KG1 (cell line): ENCODE data around the gene OBP2B.
"Not testable (repeated sequence)": the region's sequence is repeated elsewhere in the genome, so short reads cannot be mapped to it uniquely, and the experiment has no call there.

Experiments
- DNase-seq: peaks from one replicate; lab custom pipeline; 2025; lab: John Stamatoyannopoulos, UW

OBP2B gene

GRCh38 chr9:133238272-133238850, 29.3 kb upstream of the OBP2B start:
- DNase-seq = no peak

- DNase-seq = no peak
These were observed 28.1 kb upstream of the OBP2B start for GRCh38 chr9:133237035-133237731.

DNA sequence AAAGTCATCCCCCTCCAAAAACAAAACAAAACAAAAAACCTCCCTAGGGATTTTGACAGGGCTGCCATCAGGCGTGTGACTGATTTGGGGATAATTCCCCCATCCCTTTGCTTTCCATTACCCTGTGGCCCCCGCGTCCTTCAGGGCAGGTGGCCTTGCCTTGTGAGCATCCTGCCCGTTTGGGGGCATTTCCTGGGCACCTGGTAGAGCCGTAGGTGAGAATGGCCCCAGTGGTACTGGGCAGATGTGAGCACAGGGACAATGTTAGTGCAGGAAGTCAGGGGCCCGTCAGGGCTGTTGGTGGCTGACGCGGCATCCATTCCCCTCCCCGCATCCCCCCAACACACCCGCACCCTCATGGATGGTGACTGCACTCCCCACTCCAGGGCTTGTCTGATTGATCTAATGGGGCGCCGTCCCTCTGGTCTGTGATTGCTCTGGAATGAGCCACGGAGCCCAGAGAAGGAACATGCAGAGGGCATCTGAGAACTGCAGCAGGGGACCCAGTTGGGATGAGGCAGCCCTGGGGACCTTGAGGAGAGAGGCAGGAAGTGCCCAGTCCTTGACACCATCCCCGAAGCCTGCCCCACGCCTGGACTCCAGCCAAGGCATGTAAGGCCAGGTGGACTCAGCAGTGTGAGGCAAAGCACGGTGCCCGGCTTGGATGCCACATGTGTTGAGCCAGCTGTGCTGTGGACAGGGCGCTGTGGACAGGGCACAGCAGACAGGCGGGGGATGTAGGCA, 27.4 kb upstream of the OBP2B start:
- DNase-seq = not testable (repeated sequence)

- DNase-seq = no peak
These were observed 26.6 kb upstream of the OBP2B start for GRCh38 chr9:133235549-133236222.

- DNase-seq = no peak
These were observed 25.7 kb upstream of the OBP2B start for GRCh38 chr9:133234577-133235322.

- no peak for DNase-seq
These were observed 24.8 kb upstream of the OBP2B start for GRCh38 chr9:133233681-133234432.

DNA sequence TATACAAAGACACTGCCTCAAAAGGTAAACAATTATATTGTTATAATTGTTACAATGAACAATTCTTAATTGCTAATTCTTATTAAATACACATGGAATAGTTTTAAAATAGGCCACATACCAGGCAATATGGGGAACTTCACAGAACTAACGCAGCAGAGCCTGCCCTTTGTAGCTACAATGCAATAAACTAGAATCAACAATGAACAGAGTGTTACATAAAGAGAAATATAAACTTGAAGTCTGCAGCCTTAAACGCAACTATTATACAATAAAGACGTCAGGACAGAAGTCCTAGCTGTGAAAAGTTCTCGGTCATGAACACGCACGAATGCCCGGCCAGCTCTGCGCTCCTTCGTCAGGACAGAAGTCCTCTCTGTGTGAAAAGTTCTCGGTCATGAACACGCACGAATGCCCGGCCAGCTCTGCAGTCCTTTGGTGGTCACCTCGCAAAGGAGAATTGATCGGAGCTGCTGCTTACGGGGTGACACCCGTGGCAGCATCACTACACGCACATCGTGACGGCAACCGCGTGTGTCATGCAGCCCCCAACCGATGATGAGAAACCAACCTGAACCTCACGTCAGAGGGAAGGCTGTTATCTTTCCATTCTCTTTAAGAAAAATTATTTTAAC, 23.0 kb upstream of the OBP2B start:
- not testable (repeated sequence) for DNase-seq

DNA sequence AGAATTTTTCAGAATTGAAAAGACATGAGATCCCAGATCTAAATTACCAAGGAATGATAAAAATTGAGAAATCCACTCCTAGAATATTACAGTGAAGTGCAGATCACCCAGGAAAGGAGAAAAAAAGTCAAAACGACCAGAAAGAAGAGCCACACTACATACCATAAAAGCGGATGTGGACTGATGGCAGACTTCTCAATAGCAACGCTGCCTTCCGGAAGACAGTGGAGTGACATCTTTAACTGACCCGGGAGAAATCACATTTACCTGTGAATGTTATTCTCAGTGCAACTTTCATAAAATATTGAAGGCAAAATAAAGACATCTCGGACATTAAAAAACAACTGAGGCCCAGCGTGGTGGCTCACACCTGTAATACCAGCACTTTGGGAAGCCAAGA, 21.5 kb upstream of the OBP2B start:
- not testable (repeated sequence) for DNase-seq

DNA sequence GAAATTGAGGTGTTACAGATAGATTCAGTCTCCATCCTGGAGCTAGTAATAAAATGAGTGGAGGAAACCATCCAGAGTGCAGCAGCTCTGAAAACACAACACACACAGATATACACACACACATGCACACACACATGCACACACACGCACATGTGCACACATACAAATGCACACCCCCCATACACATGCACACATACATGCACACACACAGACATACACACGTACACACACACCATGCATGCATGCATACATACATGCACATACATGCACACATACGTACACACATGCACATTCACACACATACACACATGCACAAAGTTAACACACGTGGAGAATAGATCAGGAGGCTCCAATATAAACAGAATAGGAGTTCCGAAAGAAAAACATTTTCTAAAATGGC, 21.0 kb upstream of the OBP2B start:
- DNase-seq = no peak

DNA sequence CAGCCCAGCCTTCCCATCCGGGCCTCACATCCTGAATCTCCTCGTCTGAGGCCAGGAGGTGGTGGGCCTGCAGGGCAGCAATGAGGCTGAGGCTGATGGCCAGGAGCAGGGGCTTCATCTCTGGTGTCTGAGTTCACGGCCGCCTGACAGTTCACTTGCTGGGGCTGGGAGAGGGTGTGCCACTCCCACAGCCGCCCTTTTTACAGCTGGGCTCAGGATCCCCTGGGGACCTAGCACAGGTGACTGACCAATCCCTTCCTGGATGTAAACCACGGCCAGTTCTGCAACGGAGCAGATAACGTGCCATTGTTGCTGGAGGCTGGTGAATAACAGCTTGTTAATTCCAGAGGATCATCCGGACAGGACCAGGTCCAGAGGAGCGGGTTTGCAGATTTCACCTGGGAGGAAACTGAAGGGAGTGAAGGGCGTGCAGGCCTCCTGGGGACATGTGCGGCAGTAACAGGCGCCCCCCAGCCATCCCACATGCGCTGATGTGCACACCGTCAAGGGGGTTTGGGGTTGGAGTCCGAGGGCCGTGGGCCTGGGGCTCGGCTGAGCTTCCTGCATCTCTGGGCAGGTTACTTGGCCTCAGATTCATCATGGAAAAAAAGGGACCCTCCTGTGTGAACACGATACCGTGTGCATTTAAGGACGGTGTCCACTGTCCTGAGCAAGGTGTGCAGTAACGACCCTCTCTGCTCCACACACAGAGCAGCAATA, 19.6 kb upstream of the OBP2B start:
- DNase-seq = not testable (repeated sequence)

- not testable (repeated sequence) for DNase-seq
These were observed 18.9 kb upstream of the OBP2B start for GRCh38 chr9:133227996-133228395.

DNA sequence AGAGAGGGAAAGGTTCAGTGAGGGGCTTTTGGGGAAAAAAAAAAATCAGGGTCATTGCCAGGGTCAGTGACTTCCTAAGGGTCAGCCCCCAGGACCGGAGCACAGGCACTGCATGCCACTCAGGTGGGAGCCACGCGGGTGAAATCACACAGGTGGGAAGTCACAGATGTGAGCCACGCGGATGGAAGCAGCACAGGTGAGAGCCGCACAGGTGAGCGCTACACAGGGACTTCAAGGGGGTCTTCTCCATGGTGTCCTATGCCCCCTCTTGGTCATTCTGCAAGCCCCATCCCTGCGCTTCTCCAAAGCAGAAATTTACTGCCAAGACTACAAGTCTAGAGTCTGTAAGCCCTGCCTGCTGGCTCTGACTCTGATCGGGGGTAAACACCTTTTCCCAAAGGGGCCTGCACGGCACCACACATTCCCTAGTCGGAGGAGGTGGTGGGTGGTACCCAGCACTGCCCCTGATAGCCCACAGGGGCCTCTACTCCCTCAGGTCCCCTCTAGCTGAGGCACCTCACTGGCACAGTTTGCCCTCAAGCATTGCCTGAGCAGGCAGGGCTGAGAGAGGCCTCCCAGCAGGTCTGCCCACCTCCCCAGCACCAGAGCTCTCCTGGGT, 18.3 kb upstream of the OBP2B start:
- no peak for DNase-seq

DNA sequence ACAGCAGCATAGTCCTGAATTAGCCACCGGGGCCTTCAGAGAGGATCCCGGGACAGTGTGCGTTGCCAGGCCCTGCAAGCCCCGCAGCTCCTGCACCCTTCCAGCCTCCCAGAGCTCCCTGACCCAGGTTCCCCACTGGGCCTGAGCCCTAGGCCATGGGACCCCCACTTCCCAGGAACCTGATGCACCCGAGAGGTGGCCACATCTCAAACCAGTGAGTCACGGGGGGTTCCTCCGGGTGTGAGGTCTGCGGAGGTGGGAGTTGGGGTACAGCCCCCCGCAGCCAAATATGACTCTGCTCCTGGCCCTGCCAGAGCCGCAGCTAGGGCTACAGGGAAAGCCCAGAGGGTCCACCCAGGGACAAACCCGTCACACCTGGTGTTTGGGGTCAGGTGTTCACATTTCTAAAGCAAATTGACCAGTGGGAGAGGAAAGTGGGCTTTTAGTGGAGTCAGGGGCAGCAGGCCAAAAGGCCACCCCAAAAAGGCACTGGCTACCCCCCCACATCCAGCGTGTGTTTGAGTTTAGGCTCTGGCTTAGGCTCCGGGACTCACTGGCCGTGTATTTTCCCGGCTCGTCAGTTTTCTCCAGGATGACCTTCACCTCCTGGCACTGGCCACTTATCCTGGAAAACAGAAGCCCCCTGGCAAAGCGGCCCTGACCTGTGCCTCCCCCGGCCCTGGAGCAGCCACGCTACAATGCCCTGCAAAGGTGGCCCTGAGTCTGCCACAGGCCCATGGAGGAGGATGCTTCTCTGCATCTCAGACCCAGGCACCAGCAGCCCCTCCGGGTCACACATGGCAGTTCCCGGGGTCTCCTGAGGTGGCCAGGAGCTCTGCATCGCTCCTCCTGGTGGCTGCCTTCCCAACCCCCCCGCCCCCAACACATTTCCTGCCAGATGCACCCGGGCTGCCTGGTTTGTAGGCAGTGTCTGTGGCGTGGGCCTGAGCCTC, 17.4 kb upstream of the OBP2B start:
- no peak for DNase-seq

DNA sequence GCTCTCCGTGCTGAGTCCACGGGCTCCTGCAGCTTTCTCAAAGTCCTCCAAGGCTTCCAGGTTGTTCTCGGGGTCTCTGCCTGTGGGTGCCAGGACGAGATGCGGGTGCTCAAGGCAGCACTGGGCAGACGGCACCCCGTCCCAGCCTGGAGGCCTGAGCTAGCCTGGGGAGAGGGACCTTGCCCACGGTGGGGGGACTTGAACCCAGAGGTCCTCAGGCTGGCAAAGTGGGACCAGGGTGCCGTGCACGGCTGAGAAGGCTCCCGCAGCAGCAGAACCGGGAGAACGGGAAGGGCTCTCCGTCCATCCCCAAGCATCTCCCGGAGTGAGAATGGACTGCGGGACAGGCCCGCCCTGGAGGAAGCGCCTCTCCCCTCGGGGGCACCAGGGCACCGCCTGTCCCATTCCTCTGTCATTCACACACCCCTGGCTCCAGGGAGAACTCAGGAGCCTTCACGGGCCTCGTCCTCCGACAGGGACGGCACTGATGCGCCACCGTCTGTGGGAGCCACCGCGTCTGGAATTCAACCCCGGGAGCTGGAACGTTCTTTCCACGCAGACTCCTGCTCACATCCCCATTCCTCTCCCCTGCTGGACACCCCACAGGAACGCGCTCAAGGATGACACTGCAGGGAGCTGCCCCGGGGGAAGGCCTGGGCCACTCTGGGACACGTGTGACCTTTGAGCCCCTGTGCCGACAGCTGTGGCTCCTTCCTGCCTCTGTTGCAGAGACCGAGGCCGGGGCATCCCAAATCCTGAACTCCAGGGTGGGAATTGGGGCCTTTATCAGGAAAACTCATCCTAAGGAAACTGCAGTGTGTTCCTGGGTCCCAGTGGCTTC, 16.3 kb upstream of the OBP2B start:
- no peak for DNase-seq

DNA sequence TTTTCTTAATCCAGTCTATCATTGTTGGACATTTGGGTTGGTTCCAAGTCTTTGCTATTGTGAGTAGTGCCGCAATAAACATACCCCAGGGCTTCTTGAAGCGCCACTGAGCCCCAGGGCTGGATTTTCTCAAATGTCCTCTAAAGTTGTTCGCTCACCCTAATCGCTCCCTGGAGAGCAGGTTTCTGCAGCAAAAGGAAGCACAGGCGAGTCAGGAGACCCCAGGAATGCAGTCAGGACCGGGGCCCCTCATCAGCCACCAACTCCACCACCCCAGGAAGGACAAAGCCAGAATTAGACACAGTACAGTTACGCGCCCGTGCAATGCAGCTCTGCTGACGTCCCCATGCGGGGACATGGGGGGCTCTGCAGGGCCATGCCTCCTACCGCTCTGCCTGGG, 15.7 kb upstream of the OBP2B start:
- DNase-seq = no peak

- not testable (repeated sequence) for DNase-seq
These were observed 14.2 kb upstream of the OBP2B start for GRCh38 chr9:133223159-133223756.

- not testable (repeated sequence) for DNase-seq
These were observed 12.9 kb upstream of the OBP2B start for GRCh38 chr9:133221994-133222393.
